Neuronal stem cell (in vitro differentiated cells): ENCODE measurements around the gene PTPN23.

ENCODE experiments used
- DNase-seq: peaks from one replicate; pipeline ENCODE4 v3.0.0-alpha.2; 2013; ENCODE audit warnings: low spot score
- H2AFZ ChIP-seq: one replicate; pipeline ENCODE4 v1.6.1; 2013; ENCODE audit warnings: mild to moderate bottlenecking, low read length, inconsistent platforms
- H2AK5ac ChIP-seq: 2 replicates; pipeline ENCODE4 v1.6.1; 2013; ENCODE audit warnings: low read depth, mild to moderate bottlenecking, inconsistent platforms, low read length, moderate library complexity, mixed read lengths
- H2BK120ac ChIP-seq: 2 replicates; pipeline ENCODE4 v1.6.1; 2013; ENCODE audit warnings: low read depth, mild to moderate bottlenecking, inconsistent platforms, low read length, moderate library complexity, mixed read lengths
- H2BK12ac ChIP-seq: one replicate; pipeline ENCODE4 v1.6.1; 2013; ENCODE audit warnings: low read length, inconsistent platforms
- H2BK15ac ChIP-seq: 2 replicates; pipeline ENCODE4 v1.6.1; 2013; ENCODE audit warnings: mild to moderate bottlenecking, low read length, inconsistent platforms, mixed read lengths
- H2BK5ac ChIP-seq: one replicate; pipeline ENCODE4 v1.6.1; 2013; ENCODE audit warnings: inconsistent platforms, mild to moderate bottlenecking, low read length, moderate library complexity
- H3K14ac ChIP-seq: one replicate; pipeline ENCODE4 v1.6.1; 2013; ENCODE audit warnings: low read length, inconsistent platforms
- H3K18ac ChIP-seq: 2 replicates; pipeline ENCODE4 v1.6.1; 2013; ENCODE audit warnings: low read length, inconsistent platforms
- H3K23ac ChIP-seq: 2 replicates; pipeline ENCODE4 v1.6.1; 2013; ENCODE audit warnings: low read depth, mild to moderate bottlenecking, mixed read lengths, low read length, inconsistent platforms; ENCODE audit not compliant: poor library complexity
- H3K27ac ChIP-seq: replicated peaks from 3 replicates; pipeline ENCODE4 v1.5.1; 2013; ENCODE audit warnings: low read length, inconsistent platforms
- H3K27me3 ChIP-seq, 3 experiments: 2 replicates each; pipeline ENCODE4 v1.6.1; 2013; ENCODE audit warnings: low read length in 3 of 3, mild to moderate bottlenecking in 2 of 3, inconsistent platforms in 1 of 3, low read depth in 1 of 3, mixed read lengths in 1 of 3, moderate library complexity in 1 of 3; ENCODE audit not compliant: control insufficient read depth in 3 of 3, insufficient read depth in 3 of 3
- H3K36me3 ChIP-seq, 2 donors: replicated peaks in 1 of 2; 2 replicates each; pipeline ENCODE4 v1.6.1; 2013; ENCODE audit warnings: low read length in 2 of 2; ENCODE audit not compliant: control insufficient read depth in 2 of 2, insufficient read depth in 2 of 2
- H3K4ac ChIP-seq: 2 replicates; pipeline ENCODE4 v1.6.1; 2013; ENCODE audit warnings: inconsistent platforms, mild to moderate bottlenecking, low read length, moderate library complexity
- H3K4me1 ChIP-seq, 2 donors: 1 replicate in 1 of 2; 2 replicates in 1 of 2; pipeline ENCODE4 v1.6.1; 2013; ENCODE audit warnings: low read length in 2 of 2, low read depth in 1 of 2; ENCODE audit not compliant: control insufficient read depth in 2 of 2, insufficient read depth in 1 of 2
- H3K4me2 ChIP-seq: one replicate; pipeline ENCODE4 v1.6.1; 2013; ENCODE audit warnings: mild to moderate bottlenecking, low read length, inconsistent platforms; ENCODE audit not compliant: insufficient read depth, poor library complexity, severe bottlenecking
- H3K4me3 ChIP-seq, 2 donors: 2 replicates each; pipeline ENCODE4 v1.5.1; 2013; ENCODE audit warnings: low read length in 2 of 2, mild to moderate bottlenecking in 2 of 2, inconsistent platforms in 1 of 2, moderate library complexity in 1 of 2
- H3K79me1 ChIP-seq: one replicate; pipeline ENCODE4 v1.6.1; 2013; ENCODE audit warnings: low read depth, mild to moderate bottlenecking, inconsistent platforms, low read length, moderate library complexity
- H3K9ac ChIP-seq: one replicate; pipeline ENCODE4 v1.6.1; 2013; ENCODE audit warnings: mild to moderate bottlenecking, low read depth, low read length, inconsistent platforms; ENCODE audit not compliant: poor library complexity
- H3K9me3 ChIP-seq, 2 donors: replicated peaks in 1 of 2; 2 replicates each; pipeline versions ENCODE3 to v1.6.1; 2013; ENCODE audit warnings: low read length in 2 of 2, mild to moderate bottlenecking in 2 of 2, inconsistent platforms in 1 of 2, low read depth in 1 of 2, mixed read lengths in 1 of 2, moderate library complexity in 1 of 2; ENCODE audit not compliant: control insufficient read depth in 2 of 2, insufficient read depth in 1 of 2
- H4K8ac ChIP-seq: one replicate; pipeline ENCODE4 v1.6.1; 2013; ENCODE audit warnings: low read depth, mild to moderate bottlenecking, inconsistent platforms, low read length, moderate library complexity
- H4K91ac ChIP-seq: one replicate; pipeline ENCODE4 v1.6.1; 2013; ENCODE audit warnings: low read length, low read depth, mild to moderate bottlenecking, inconsistent platforms; ENCODE audit not compliant: poor library complexity
- WGBS, 2 donors: extraction: QIAGEN DNeasy Blood & Tissue Kit; methylation state at CpG; one replicate each; pipeline ENCODE4 v1.1.7; 2013; ENCODE audit warnings: missing lambda C conversion rate in 2 of 2, mixed read lengths in 1 of 2; ENCODE audit not compliant: insufficient read length in 2 of 2, insufficient replicate concordance in 1 of 2; ENCODE audit errors: extremely low coverage in 2 of 2; 5-methylcytosine and 5-hydroxymethylcytosine counted together

PTPN23 gene

GRCh38 chr3:47405820-47406761, 25.3 kb downstream of the PTPN23 start:
- H2BK5ac ChIP-seq = peak overlapping the region; percentile 14
- H2BK120ac ChIP-seq = no peak overlapping the region
- no CpG with 5 or more reads among the region's 31 CpGs for WGBS, 2 donors
- no peak overlapping the region for H4K91ac ChIP-seq
- H2BK12ac ChIP-seq = no peak overlapping the region
- H3K36me3 ChIP-seq = peaks cover 29 to 65% of the 10 kb centered on the region in 2 donors
- peaks cover 5% of the 10 kb centered on the region for H3K79me1 ChIP-seq
- no peak overlapping the region for H3K4me2 ChIP-seq
- peak overlapping the region; percentile 54 for H2AK5ac ChIP-seq
- H3K23ac ChIP-seq = peak overlapping the region; percentile 73
- H2AFZ ChIP-seq = no peak overlapping the region
- peak overlapping the region; percentile 48 for H3K18ac ChIP-seq
- H3K27ac ChIP-seq = no peak overlapping the region
- H3K4ac ChIP-seq = no peak overlapping the region
- H3K4me1 ChIP-seq = peaks cover 7 to 9% of the 10 kb centered on the region in 2 donors
- H3K4me3 ChIP-seq = peak overlapping the region in 1 of 2 donors; percentile 33
- peak overlapping the region; percentile 37 for H3K9ac ChIP-seq
- H3K27me3 ChIP-seq = no peaks in the 10 kb centered on the region
- H4K8ac ChIP-seq = peak overlapping the region; percentile 65
- no peak overlapping the region for H3K14ac ChIP-seq
- H2BK15ac ChIP-seq = no peak overlapping the region
- DNase-seq = no peak
- peaks cover 0 to 2% of the 10 kb centered on the region in 2 donors for H3K9me3 ChIP-seq

GRCh38 chr3:47406762-47407149, 25.9 kb downstream of the PTPN23 start:
- Histone ChIP-seq H2AFZ (no peak overlapping the region), H3K36me3 (peaks cover 33 to 68% of the 10 kb centered on the region in 2 donors), H3K14ac (no peak overlapping the region), H3K18ac (no peak overlapping the region), H4K91ac (no peak overlapping the region), H2AK5ac (no peak overlapping the region), H2BK5ac (peak overlapping the region; percentile 77), H3K9ac (no peak overlapping the region), H3K4me3 (peak overlapping the region in 1 of 2 donors; percentile 33), H2BK120ac (no peak overlapping the region), H2BK15ac (no peak overlapping the region), H3K27me3 (no peaks in the 10 kb centered on the region), H3K23ac (peak overlapping the region; percentile 60), H4K8ac (no peak overlapping the region), H3K4ac (no peak overlapping the region), H2BK12ac (no peak overlapping the region), H3K4me2 (no peak overlapping the region), H3K27ac (no peak overlapping the region), H3K79me1 (peaks cover 7% of the 10 kb centered on the region), H3K4me1 (peaks cover 7 to 9% of the 10 kb centered on the region in 2 donors), H3K9me3 (peaks cover 0 to 2% of the 10 kb centered on the region in 2 donors)
- no peak for DNase-seq
- WGBS, 2 donors = no CpG with 5 or more reads among the region's 9 CpGs

GRCh38 chr3:47407237-47407636, 26.4 kb downstream of the PTPN23 start:
- no peak overlapping the region for H4K8ac ChIP-seq
- H3K4me2 ChIP-seq = no peak overlapping the region
- no peak overlapping the region for H4K91ac ChIP-seq
- no peak overlapping the region for H2BK12ac ChIP-seq
- H3K18ac ChIP-seq = no peak overlapping the region
- no peak overlapping the region for H2BK15ac ChIP-seq
- no peak overlapping the region for H3K14ac ChIP-seq
- no peak overlapping the region for H2BK120ac ChIP-seq
- no peak overlapping the region for H3K4ac ChIP-seq
- no peaks in the 10 kb centered on the region for H3K27me3 ChIP-seq
- H3K4me1 ChIP-seq = peaks cover 7 to 9% of the 10 kb centered on the region in 2 donors
- no peak overlapping the region for H3K9ac ChIP-seq
- no peak overlapping the region for H3K4me3 ChIP-seq
- peak overlapping the region; percentile 60 for H3K23ac ChIP-seq
- WGBS, 2 donors = no CpG with 5 or more reads among the region's 7 CpGs
- H2AK5ac ChIP-seq = no peak overlapping the region
- DNase-seq = no peak
- peak overlapping the region; percentile 82 for H2BK5ac ChIP-seq
- H3K79me1 ChIP-seq = peaks cover 7% of the 10 kb centered on the region
- H3K9me3 ChIP-seq = peaks cover 0 to 2% of the 10 kb centered on the region in 2 donors
- no peak overlapping the region for H2AFZ ChIP-seq
- peaks cover 38 to 70% of the 10 kb centered on the region in 2 donors for H3K36me3 ChIP-seq
- no peak overlapping the region for H3K27ac ChIP-seq
